ENCODE measurements around the gene HECTD4. TPM values are rescaled to one million over a fixed set of nuclear protein-coding genes. Genes with fewer than 3 reads are reported as not detected.
"Not testable (repeated sequence)": the region's sequence is repeated elsewhere in the genome, so short reads cannot be mapped to it uniquely, and the experiment has no call there.

HECTD4 gene
- total RNA-seq, 1 donor from 2014 or later: 63.3 TPM

DNA sequence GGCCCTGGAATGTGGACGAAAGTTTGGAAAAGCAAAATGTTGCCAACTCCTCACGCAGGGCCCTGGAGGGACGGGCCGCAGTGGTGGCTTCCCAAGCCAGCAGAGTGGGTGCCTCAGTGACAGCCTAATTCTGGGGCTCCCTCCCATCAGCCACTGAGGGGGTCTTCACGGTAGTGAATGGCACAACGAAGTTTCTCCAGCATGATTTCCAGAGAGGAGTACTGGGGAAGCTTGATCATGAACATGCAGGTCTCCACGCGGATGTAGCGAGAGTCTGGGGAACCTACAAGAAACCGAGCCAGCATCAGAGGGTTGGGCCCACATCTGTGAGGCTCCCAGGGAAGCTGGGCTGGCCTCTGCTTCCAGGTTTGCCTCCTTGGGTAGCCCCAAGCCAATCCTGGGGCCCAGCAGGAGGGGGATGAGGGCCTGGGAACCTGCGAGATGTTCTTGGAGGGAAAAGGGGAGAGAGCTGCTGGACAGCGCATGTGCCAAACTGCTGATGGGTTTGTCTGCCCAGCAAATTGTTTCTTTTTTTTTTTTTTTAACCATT is 219.9 kb downstream of the HECTD4 start:
- Mint-ChIP-seq H3K27ac (ENCODE audit: unreplicated experiment) (no peak overlapping the region), H3K27me3 (ENCODE audit: unreplicated experiment) (no peaks in the 10 kb centered on the region), H3K36me3 (ENCODE audit: unreplicated experiment) (peaks cover 47% of the 10 kb centered on the region), H3K4me1 (ENCODE audit: unreplicated experiment) (no peaks in the 10 kb centered on the region), H3K9me3 (ENCODE audit: unreplicated experiment) (peaks cover 11% of the 10 kb centered on the region), H3K4me3 (ENCODE audit: unreplicated experiment) (no peak overlapping the region)
- DNase-seq (ENCODE audit: extremely low spot score, unreplicated experiment): no peak
- TF ChIP-seq, protein P1, sequence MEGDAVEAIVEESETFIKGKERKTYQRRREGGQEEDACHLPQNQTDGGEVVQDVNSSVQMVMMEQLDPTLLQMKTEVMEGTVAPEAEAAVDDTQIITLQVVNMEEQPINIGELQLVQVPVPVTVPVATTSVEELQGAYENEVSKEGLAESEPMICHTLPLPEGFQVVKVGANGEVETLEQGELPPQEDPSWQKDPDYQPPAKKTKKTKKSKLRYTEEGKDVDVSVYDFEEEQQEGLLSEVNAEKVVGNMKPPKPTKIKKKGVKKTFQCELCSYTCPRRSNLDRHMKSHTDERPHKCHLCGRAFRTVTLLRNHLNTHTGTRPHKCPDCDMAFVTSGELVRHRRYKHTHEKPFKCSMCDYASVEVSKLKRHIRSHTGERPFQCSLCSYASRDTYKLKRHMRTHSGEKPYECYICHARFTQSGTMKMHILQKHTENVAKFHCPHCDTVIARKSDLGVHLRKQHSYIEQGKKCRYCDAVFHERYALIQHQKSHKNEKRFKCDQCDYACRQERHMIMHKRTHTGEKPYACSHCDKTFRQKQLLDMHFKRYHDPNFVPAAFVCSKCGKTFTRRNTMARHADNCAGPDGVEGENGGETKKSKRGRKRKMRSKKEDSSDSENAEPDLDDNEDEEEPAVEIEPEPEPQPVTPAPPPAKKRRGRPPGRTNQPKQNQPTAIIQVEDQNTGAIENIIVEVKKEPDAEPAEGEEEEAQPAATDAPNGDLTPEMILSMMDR (IDR thresholded peaks at IDR 0.05): no peak

DNA sequence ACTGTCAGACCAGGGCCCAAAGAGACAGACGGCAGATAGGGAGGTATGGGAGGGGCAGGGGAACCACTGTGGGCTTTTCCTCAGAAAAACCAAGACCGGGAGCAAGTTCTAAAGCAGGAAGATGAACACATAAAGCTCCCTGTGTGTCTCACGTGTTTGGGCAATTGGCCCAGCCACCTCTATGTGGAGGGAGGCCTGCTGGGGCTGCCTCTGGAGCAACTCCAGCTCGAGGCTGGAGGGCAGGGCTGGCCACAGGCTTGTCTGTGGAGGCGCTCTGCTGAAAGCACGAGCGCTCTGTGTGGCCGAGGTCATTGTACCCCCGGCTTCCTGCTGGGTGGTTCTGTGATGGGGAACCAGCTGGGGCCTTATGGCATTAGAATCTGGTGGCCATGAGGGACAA is 220.5 kb downstream of the HECTD4 start:
- no peak for DNase-seq (ENCODE audit: extremely low spot score, unreplicated experiment)
- H3K27ac Mint-ChIP-seq (ENCODE audit: unreplicated experiment): no peak overlapping the region
- H3K9me3 Mint-ChIP-seq (ENCODE audit: unreplicated experiment): peaks cover 15% of the 10 kb centered on the region
- TF ChIP-seq, protein P1 (IDR thresholded peaks at IDR 0.05): no peak
- peaks cover 52% of the 10 kb centered on the region for H3K36me3 Mint-ChIP-seq (ENCODE audit: unreplicated experiment)
- no peak overlapping the region for H3K4me3 Mint-ChIP-seq (ENCODE audit: unreplicated experiment)
- H3K4me1 Mint-ChIP-seq (ENCODE audit: unreplicated experiment): no peaks in the 10 kb centered on the region
- H3K27me3 Mint-ChIP-seq (ENCODE audit: unreplicated experiment): no peaks in the 10 kb centered on the region

DNA sequence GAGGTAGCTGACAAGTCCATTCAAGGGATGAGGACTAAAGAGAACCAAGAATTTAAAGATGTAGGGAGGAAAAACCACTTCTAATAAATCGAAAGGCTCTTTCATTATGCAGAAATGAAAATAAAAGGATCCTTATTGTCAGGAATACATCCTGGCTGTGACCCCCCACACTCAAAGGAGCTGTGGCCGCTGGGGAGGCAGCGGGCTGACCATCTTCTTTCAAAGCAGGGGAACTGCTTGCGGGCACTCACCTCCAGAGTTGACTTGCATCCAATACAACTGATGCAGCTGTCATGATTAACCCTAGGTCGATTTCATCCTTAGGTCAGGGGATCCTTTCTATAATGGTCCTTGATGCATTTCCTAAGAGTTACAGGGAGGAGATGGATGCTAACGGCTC is 221.6 kb downstream of the HECTD4 start:
- Mint-ChIP-seq H3K4me1 (ENCODE audit: unreplicated experiment) (no peaks in the 10 kb centered on the region), H3K36me3 (ENCODE audit: unreplicated experiment) (peaks cover 61% of the 10 kb centered on the region), H3K9me3 (ENCODE audit: unreplicated experiment) (peaks cover 24% of the 10 kb centered on the region), H3K27me3 (ENCODE audit: unreplicated experiment) (no peaks in the 10 kb centered on the region), H3K4me3 (ENCODE audit: unreplicated experiment) (no peak overlapping the region), H3K27ac (ENCODE audit: unreplicated experiment) (no peak overlapping the region)
- no peak for DNase-seq (ENCODE audit: extremely low spot score, unreplicated experiment)
- TF ChIP-seq, protein P1 (IDR thresholded peaks at IDR 0.05): no peak

DNA sequence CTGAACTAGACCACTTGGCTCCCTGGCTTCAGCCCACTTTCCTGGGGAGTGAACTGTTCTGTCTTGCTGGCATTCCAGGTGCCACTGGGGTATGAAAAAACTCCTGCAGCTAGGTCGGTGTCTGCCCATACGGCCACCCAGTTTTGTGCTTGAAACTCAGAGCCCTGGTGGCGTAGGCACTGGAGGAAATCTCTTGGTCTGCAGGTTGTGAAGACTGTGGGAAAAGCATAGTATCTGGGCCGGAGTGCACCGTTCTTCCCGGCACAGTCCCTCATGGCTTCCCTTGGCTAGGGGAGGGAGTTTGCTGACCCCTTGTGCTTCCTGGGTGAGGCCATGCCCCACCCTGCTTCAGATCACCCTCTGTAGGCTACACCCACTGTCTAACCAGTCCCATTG is 223.1 kb downstream of the HECTD4 start:
- TF ChIP-seq, protein P1 (IDR thresholded peaks at IDR 0.05): no peak
- H3K4me3 Mint-ChIP-seq (ENCODE audit: unreplicated experiment): no peak overlapping the region
- H3K27ac Mint-ChIP-seq (ENCODE audit: unreplicated experiment): no peak overlapping the region
- H3K36me3 Mint-ChIP-seq (ENCODE audit: unreplicated experiment): peaks cover 69% of the 10 kb centered on the region
- peaks cover 25% of the 10 kb centered on the region for H3K9me3 Mint-ChIP-seq (ENCODE audit: unreplicated experiment)
- no peaks in the 10 kb centered on the region for H3K4me1 Mint-ChIP-seq (ENCODE audit: unreplicated experiment)
- no peaks in the 10 kb centered on the region for H3K27me3 Mint-ChIP-seq (ENCODE audit: unreplicated experiment)
- no peak for DNase-seq (ENCODE audit: extremely low spot score, unreplicated experiment)

DNA sequence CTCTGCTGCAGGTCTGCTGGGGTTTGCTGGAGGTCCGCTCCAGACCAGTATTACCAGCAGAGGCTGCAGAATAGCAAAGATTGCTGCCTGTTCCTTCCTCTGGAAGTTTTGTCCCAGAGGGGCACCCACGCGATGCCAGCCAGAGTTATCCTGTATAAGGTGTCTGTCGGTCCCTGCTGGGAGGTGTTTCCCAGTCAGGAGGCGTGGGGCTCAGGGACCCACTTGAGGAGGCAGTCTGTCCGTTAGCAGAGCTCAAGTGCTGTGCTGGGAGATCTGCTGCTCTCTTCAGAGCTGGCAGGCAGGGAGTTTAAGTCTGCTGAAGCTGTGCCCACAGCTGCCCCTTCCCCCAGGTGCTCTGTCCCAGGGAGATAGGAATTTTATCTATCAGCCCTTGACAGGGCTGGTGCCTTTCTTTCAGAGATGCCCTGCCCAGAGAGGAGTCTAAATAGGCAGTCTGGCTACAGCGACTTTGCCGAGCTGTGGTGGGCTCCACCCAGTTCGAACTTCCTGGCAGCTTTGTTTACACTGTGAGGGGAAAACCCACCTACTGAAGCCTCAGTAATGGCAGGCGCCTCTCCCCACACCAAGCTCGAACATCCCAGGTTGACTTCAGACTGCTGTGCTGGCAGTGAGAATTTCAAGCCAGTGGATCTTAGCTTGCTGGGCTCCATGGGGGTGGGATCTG is 223.6 kb downstream of the HECTD4 start:
- not testable (repeated sequence) for DNase-seq (ENCODE audit: extremely low spot score, unreplicated experiment); H3K4me3 Mint-ChIP-seq (ENCODE audit: unreplicated experiment); H3K27ac Mint-ChIP-seq (ENCODE audit: unreplicated experiment); H3K4me1 Mint-ChIP-seq (ENCODE audit: unreplicated experiment); H3K27me3 Mint-ChIP-seq (ENCODE audit: unreplicated experiment)
- Mint-ChIP-seq H3K36me3 (ENCODE audit: unreplicated experiment) (peaks cover 73% of the 10 kb centered on the region), H3K9me3 (ENCODE audit: unreplicated experiment) (peaks cover 25% of the 10 kb centered on the region)
